NOMO-1 treated with dmso at 0.1 percent for 144 hours (cell line): ENCODE data around the gene RASL11B.

Experiments
- DNase-seq: peaks from one replicate; lab custom pipeline; 2025; ENCODE audit not compliant: unreplicated experiment; lab: John Stamatoyannopoulos, UW

The RASL11B gene

GRCh38 chr4:52842792-52843191 is 19.3 kb upstream of the RASL11B start:
- DNase-seq, result no peak

- DNase-seq, result no peak
Observed at GRCh38 chr4:52843351-52843750, 18.8 kb upstream of the RASL11B start.

GRCh38 chr4:52843958-52844357 is 18.2 kb upstream of the RASL11B start:
- peak; percentile 69 for DNase-seq

GRCh38 chr4:52844596-52844995 is 17.5 kb upstream of the RASL11B start:
- DNase-seq, result no peak

GRCh38 chr4:52846502-52846901 is 15.6 kb upstream of the RASL11B start:
- DNase-seq, result no peak

- DNase-seq, result no peak
Observed at GRCh38 chr4:52848254-52848653, 13.9 kb upstream of the RASL11B start.

GRCh38 chr4:52850406-52851124 is 11.6 kb upstream of the RASL11B start:
- DNase-seq, result no peak

GRCh38 chr4:52852041-52852440 is 10.1 kb upstream of the RASL11B start:
- DNase-seq, result no peak

GRCh38 chr4:52852711-52853110 is 9.4 kb upstream of the RASL11B start:
- no peak for DNase-seq

- no peak for DNase-seq
Observed at GRCh38 chr4:52853351-52853750, 8.8 kb upstream of the RASL11B start.

- DNase-seq, result no peak
Observed at GRCh38 chr4:52856801-52857200, 5.3 kb upstream of the RASL11B start.

- no peak for DNase-seq
Observed at GRCh38 chr4:52860361-52860760, 1.8 kb upstream of the RASL11B start.

- DNase-seq, result no peak
Observed at GRCh38 chr4:52861171-52861823, 820 bp upstream of the RASL11B start.

- no peak for DNase-seq
Observed at GRCh38 chr4:52862639-52863161, 583 bp downstream of the RASL11B start.

- no peak for DNase-seq
Observed at GRCh38 chr4:52863324-52863723, 1.2 kb downstream of the RASL11B start.

- no peak for DNase-seq
Observed at GRCh38 chr4:52864793-52865192, 2.7 kb downstream of the RASL11B start.

- no peak for DNase-seq
Observed at GRCh38 chr4:52865300-52865699, 3.2 kb downstream of the RASL11B start.

- DNase-seq, result no peak
Observed at GRCh38 chr4:52866734-52867133, 4.6 kb downstream of the RASL11B start.

GRCh38 chr4:52867163-52867562 is 5.0 kb downstream of the RASL11B start:
- no peak for DNase-seq

- no peak for DNase-seq
Observed at GRCh38 chr4:52868133-52868532, 6.0 kb downstream of the RASL11B start.

- no peak for DNase-seq
Observed at GRCh38 chr4:52869196-52869595, 7.1 kb downstream of the RASL11B start.

- no peak for DNase-seq
Observed at GRCh38 chr4:52869656-52870055, 7.5 kb downstream of the RASL11B start.

GRCh38 chr4:52870225-52870624 is 8.1 kb downstream of the RASL11B start:
- DNase-seq, result no peak
